HEK293 (cell line): ENCODE results near the gene MCM3AP.

Experiments
- CTCF ChIP-seq: fragments of 450-650 bp; formaldehyde crosslinking; IDR thresholded peaks from 2 replicates; pipeline ENCODE4 v1.5.1; 2016; ENCODE audit warnings: missing biosample characterization, missing genetic modification characterization
- ZFP41 ChIP-seq: fragments of 450-650 bp; formaldehyde crosslinking; IDR thresholded peaks from 2 replicates; pipeline ENCODE4 v1.5.1; 2016; ENCODE audit warnings: missing biosample characterization, missing genetic modification characterization, borderline replicate concordance
- ZNF404 ChIP-seq: fragments of 450-650 bp; formaldehyde crosslinking; IDR thresholded peaks from 2 replicates; pipeline ENCODE4 v1.5.1; 2017; ENCODE audit warnings: missing biosample characterization, missing genetic modification characterization
- ZNF558 ChIP-seq: fragments of 450-650 bp; formaldehyde crosslinking; IDR thresholded peaks from 2 replicates; pipeline ENCODE4 v1.5.1; 2016; ENCODE audit warnings: missing biosample characterization, missing genetic modification characterization

- TF ChIP-seq ZNF404 (no peak), CTCF (no peak), ZNF558 (tag by site-specific recombination) (no peak), ZFP41 (tag by site-specific recombination) (no peak)
These were observed 19.0 kb upstream of the MCM3AP start for GRCh38 chr21:46304437-46304836.
